ENCODE data around the gene ZBTB32.

Gene ZBTB32

GRCh38 chr19:35693422-35693821, 10.9 kb upstream of the ZBTB32 start:
- no peak overlapping the region for H3K4me3 ChIP-seq (ENCODE audit: low read depth, low read length)
- DNase-seq (ENCODE audit: low read depth) = no peak

DNA sequence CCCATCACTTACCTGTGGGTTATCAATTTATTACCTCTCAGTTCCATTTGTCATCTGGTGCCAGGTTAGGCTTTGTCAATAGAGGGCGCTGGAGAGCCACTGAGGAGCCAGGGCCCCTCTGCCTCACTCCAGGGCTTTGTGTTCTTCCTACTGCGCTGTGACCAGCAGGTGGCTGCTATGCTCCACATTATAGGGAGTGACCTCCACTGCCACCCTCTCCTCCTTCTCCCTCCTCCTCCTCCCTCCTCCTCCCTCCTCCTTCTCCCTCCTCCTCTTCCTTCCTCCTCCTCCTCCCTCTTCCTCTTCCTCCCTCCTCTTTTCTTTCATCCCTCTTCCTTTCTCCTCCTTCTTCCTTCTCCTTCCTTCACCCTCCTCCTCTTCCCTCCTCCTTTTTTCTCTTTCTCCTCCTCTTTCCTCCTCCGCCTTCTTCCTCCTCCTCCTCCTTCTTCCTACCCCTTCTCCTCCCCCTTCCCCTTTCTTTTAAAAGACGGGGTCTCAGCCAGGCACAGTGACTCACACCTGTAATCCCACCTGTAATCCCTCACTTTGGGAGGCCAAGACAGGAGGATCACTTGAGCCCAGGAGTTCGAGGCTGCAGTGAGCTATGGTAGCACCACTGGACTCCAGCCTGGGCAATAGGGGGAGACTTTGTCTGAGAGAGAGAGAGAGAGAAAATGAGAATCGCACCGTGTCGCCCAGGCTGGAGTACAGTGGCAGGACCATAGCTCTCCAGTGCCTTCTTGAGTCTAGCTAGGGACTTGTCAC, 10.3 kb upstream of the ZBTB32 start:
- H3K4me3 ChIP-seq (ENCODE audit: low read depth, low read length) = no peak overlapping the region
- no peak for DNase-seq (ENCODE audit: low read depth)

DNA sequence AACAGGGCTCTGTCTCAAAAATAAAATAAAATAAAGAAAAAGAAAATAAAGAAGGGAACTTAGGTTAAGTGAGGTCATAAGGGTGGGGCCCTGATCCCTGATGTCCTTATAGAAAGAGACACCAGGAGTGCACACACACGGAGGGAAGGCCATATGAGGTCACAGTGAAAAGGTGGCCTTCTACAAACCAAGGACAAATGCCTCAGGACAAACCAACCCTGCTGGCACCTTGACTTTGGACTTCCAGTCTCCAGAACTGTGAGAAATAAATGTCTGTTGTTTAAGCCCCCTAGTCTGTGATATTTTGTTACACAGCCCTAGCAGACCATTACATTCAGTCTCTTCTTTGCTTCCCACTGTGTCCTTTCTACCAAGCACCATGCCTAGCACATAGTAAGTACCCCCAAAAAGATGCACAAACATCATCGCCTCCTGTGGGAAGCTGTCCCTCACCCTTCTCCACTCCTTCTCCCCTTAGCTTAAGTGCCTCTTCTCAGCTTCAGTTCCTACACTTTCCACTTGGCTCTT, 8.4 kb upstream of the ZBTB32 start:
- no peak for DNase-seq (ENCODE audit: low read depth)

GRCh38 chr19:35696835-35697234, 7.5 kb upstream of the ZBTB32 start:
- no peak for DNase-seq (ENCODE audit: low read depth)
- no peak overlapping the region for H3K4me3 ChIP-seq (ENCODE audit: low read depth, low read length)

More for the DNA sequence above, 8.4 kb upstream of the ZBTB32 start:
- H3K4me3 ChIP-seq (ENCODE audit: low read depth, low read length) = no peak overlapping the region

DNA sequence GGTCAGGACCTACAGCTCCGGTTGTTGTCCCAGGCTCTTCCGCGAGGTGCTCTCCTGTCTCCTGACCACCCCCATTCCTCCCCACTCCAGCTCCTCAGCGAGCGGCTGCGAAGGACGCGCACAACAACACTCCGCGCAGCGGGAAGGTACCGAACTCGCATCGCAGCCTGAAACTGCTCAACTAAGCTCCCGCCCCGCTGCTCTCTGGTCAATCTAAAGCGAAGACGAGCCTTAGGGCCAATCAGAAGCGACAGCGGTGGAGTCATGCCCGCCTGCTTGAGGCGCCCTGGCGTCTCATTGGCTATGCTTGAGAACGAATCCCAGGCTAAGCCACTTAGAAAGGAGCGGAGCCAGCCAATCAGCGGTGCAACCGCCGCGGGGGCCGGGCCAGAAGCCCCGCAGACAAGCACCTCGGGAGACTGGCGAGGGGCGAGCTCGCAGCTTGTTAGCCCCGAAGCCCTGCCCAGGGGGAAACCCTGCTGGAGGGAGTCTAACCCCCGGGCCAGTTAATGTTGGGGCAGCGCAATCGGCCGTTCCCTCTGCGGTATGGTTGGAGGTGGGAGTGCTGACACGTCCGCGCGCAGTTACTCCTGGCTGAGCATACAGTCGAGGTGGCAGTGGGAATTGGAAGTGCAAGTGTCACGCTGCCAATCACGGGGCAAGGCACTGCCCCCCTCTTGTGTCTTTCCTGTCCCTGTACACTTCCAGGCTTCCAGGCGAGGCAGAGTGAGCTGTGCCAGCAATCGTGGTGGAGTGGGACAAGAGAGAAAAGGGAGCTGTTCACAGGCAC, 1.9 kb upstream of the ZBTB32 start:
- peak; percentile 91 for DNase-seq (ENCODE audit: low read depth)
- peak overlapping the region; percentile 69 for H3K4me3 ChIP-seq (ENCODE audit: low read depth, low read length)

DNA sequence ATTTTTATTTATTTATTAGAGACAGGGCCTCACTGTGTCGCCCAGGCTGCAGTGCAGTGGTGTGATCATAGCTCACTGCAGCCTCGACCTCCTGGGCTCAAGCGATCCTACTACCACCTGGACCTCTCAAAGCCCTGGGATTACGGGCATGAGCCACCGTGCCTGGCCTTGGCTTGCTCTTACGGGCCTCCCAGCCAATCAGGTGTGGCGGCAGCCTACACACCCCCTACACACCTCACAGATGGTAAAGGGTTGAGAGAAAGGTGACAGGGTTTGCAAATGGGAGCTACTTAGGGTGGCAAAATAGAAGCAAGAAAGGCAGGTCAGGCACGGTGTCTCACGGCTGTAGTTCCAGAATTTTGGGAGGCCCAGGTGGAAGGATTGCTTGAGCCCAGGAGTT, 1.0 kb upstream of the ZBTB32 start:
- no peak overlapping the region for H3K4me3 ChIP-seq (ENCODE audit: low read depth, low read length)
- DNase-seq (ENCODE audit: low read depth) = no peak

GRCh38 chr19:35708391-35708790, 4.0 kb downstream of the ZBTB32 start:
- no peak for DNase-seq (ENCODE audit: low read depth)
- H3K4me3 ChIP-seq (ENCODE audit: low read depth, low read length) = no peak overlapping the region

DNA sequence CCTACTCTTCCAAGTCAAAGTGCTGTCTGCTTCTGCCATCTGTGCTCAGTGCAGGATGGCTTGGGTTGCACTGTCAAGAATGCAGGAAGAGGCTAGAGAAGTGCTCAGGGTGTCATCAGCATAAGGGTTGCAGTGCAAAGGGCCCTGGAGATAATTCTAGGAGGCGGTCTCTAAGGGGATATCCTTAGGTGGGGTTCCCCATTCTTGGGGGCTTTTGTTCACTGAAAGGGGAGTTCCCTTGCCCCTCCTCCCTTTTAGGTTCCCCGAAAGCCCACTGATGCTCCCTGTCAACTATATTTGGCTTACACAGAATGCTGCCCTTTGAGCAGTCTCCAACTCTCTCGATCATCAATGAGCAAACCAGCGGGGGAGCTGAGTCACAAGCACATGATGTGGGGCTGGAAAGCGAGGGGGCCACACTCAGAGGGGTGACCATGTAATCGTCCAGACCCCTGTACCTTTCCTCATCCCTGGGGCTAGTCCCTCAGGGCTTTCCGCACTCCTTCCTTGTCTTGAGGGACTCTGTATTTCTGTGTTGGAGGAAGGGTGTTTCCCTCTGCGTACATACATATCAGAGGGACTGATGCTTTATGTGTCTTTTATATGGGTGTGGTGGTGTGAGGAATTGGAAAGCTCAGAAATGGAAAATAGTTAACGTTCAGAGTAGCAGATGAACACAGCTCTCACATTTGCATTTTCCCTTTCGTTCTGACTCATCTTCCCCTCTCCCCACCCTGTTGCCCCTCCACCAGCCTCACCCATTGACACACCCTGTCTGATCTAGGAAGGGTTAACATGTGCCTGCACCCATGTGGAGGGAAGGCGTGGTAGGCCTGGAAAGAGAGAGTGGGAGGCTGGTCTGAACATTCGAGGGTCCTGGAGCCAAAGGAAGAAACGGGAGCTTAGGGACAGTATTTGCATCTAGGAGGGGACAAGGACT, 6.7 kb downstream of the ZBTB32 start:
- DNase-seq (ENCODE audit: low read depth) = no peak
- H3K4me3 ChIP-seq (ENCODE audit: low read depth, low read length) = no peak overlapping the region

DNA sequence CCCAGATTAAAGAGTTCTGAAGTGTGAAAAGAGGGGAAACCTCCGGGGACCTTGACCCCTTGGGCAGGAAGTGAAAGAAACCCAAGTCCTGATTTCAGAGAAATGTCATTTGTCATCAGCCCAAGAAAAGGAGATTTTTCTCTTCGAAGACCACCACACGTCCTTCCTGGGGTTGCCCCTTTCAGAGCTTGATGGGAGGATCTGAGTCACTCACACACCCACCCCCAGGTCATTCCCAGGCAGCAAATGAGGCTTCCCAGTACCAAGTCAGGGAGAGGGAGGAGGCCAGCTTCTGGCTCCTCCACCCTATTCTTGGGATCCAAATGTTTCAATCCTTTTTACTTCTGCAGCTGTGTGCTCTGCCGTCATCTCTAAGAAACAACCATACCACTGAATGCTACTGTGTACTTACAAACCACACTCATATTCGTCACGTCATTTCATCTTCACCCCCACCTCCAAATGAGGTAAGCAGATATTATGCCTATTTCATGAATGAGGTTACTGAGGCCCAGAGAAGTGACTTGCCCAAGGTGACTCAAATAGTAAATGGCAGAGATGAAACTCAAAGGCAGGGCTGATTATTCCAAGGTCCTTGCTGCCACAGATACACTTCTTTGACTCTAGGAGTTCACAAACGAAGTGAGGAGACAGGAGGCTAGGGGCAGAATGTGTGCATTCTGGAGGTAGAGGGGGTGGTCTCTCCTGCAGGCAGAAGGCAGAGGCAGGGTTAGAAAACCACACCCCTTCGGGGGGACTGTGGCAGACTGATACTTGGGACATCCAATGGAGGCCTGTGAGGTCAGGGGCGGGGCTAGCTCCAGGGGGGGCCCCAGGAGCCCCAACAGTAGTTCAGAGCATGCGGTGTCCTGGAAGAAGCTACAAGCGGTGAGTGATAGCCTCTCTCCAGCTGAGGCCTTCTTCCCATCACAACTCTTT, 8.5 kb downstream of the ZBTB32 start:
- no peak overlapping the region for H3K4me3 ChIP-seq (ENCODE audit: low read depth, low read length)
- DNase-seq (ENCODE audit: low read depth) = no peak

- no peak for DNase-seq (ENCODE audit: low read depth)
- no peak overlapping the region for H3K4me3 ChIP-seq (ENCODE audit: low read depth, low read length)
These were observed 9.1 kb downstream of the ZBTB32 start for GRCh38 chr19:35713506-35713850.

- no peak overlapping the region for H3K4me3 ChIP-seq (ENCODE audit: low read depth, low read length)
- DNase-seq (ENCODE audit: low read depth) = no peak
These were observed 9.6 kb downstream of the ZBTB32 start for GRCh38 chr19:35713904-35714495.

- no peak for DNase-seq (ENCODE audit: low read depth)
- no peak overlapping the region for H3K4me3 ChIP-seq (ENCODE audit: low read depth, low read length)
These were observed 10.4 kb downstream of the ZBTB32 start for GRCh38 chr19:35714601-35715354.

- DNase-seq (ENCODE audit: low read depth) = no peak
- H3K4me3 ChIP-seq (ENCODE audit: low read depth, low read length) = no peak overlapping the region
These were observed 11.0 kb downstream of the ZBTB32 start for GRCh38 chr19:35715355-35715809.

DNA sequence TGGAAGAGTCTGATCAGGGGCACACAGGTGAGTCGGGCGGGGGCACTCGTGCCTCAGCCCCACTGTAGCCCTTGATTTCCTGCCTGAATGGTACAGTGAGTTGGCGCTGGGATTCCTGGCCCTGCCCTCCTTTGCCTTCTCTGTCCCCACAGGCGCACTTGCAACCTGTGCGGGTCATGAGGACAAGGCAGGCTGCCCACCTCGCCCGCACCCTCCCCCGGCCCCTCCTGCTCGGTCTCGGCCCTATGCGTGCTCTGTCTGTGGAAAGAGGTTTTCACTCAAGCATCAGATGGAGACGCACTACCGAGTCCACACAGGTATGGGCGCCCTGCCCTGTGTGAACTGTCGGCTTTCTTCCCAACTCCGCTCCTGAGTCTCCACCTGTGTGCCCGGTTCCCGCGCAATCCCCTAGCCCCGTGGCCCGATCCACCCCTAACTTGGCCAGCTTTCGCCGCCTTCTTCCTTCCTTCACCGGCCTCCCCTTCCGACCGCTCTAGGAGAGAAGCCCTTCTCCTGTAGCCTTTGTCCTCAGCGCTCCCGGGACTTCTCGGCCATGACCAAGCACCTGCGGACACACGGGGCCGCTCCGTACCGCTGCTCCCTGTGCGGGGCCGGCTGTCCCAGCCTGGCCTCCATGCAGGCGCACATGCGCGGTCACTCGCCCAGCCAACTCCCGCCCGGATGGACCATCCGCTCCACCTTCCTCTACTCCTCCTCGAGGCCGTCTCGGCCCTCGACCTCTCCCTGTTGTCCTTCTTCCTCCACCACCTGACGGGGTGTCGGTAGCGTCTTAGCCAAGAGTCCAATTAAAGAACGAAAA, 11.8 kb downstream of the ZBTB32 start:
- DNase-seq (ENCODE audit: low read depth) = no peak

DNA sequence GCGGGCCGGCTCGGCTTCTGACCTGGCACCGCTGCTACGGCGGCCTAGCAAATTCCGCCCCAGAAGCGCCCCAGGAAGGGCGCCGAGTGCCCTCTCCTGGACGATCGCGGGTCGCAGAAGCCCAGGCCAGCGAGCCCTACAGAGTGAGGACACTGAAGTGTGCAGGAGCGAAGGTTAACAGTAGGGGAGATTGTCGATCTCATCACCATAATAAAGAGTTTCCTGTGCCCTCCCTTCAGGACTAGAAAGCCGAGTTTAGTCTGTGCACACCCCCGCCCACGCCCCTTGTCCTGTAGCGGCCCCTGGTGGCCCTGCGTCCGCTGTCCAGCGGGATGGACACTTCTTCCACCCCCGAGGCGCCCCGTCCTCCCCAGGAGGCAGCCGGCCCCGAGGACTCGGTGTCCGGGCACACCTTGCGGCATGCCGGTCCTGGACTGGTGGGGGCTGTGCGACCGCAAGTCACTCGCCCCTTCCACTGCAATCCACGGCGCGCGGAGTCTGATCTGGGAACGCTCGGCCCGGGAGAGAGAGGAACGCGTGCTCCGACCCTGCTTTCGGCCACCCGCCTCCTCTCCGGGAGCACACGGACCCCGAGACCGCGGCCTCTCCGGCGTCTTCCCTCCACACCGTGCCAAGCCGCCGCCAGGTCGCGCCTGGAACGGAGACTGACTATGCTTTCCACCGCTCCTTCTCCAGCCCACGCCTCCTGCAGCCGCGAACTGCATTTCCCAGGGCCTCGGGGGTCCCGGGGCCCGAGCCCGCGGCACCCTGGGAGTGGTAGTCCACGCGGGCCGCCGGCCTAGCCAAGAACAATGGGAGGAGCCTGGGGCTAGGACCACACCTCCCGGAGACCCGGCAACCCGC, 12.7 kb downstream of the ZBTB32 start:
- DNase-seq (ENCODE audit: low read depth) = peak; percentile 84
- H3K4me3 ChIP-seq (ENCODE audit: low read depth, low read length) = peak overlapping the region; percentile 84

More for the DNA sequence above, 11.8 kb downstream of the ZBTB32 start:
- H3K4me3 ChIP-seq (ENCODE audit: low read depth, low read length) = peak overlapping the region; percentile 84

All from skeletal muscle cell (primary cell).